CD4-positive, alpha-beta T cell (primary cell): ENCODE results near the gene ADAMTSL1. TPM values are rescaled to one million over a fixed set of nuclear protein-coding genes. Genes with fewer than 3 reads are reported as not detected.

ENCODE experiments used
- ATAC-seq: fragments of 200-7000 bp; cut with Tn5 transposase; one replicate; pipeline ENCODE4 v1.10.0; 2022; ENCODE audit warnings: mild to moderate bottlenecking; ENCODE audit not compliant: poor library complexity
- CTCF ChIA-PET: fragments of 350-600 bp; sonication (Branson Sonifier 250); formaldehyde crosslinking; loops from one replicate; lab custom pipeline; 2021; ENCODE audit warnings: antibody characterized with exemption, inconsistent platforms; lab: Charles Lee
- POLR2A ChIA-PET: fragments of 350-600 bp; sonication (Branson Sonifier 250); formaldehyde crosslinking; loops from one replicate; lab custom pipeline; 2021; ENCODE audit warnings: antibody characterized with exemption, inconsistent platforms; lab: Charles Lee
- DNase-seq, 14 experiments: peaks; one replicate each; pipeline ENCODE4 v3.0.0-alpha.2; 2013 to 2020; ENCODE audit warnings: mixed read lengths in 2 of 14
- H3K27ac ChIP-seq, 2 donors: one replicate each; pipeline versions ENCODE4 v1.5.1 to v1.7.0; 2013; ENCODE audit warnings: low read length in 2 of 2, low read depth in 1 of 2, mild to moderate bottlenecking in 1 of 2
- H3K27me3 ChIP-seq, 2 experiments: 1 replicate in 1 of 2; 2 replicates in 1 of 2; pipeline versions ENCODE4 v1.6.1 to v1.7.0; 2013; ENCODE audit warnings: low read length in 2 of 2, control low read depth in 1 of 2, mild to moderate bottlenecking in 1 of 2, moderate library complexity in 1 of 2; ENCODE audit not compliant: insufficient read depth in 2 of 2, control insufficient read depth in 1 of 2
- H3K36me3 ChIP-seq: one replicate; pipeline ENCODE4 v1.6.1; 2013; ENCODE audit warnings: low read length, control low read depth; ENCODE audit not compliant: insufficient read depth
- H3K4me1 ChIP-seq: one replicate; pipeline ENCODE4 v1.6.1; 2013; ENCODE audit warnings: low read length, control low read depth; ENCODE audit not compliant: insufficient read depth
- H3K4me3 ChIP-seq: one replicate; pipeline ENCODE4 v1.5.1; 2013; ENCODE audit warnings: mild to moderate bottlenecking, low read length, moderate library complexity
- H3K9me3 ChIP-seq, 2 experiments: 1 replicate in 1 of 2; 2 replicates in 1 of 2; pipeline versions ENCODE4 v1.6.1 to v1.7.0; 2013; ENCODE audit warnings: low read length in 2 of 2, mild to moderate bottlenecking in 2 of 2, control low read depth in 1 of 2, moderate library complexity in 1 of 2; ENCODE audit not compliant: control insufficient read depth in 1 of 2, insufficient read depth in 1 of 2
- H3K27ac Mint-ChIP-seq: one replicate; pipeline ENCODE4 v1.8.0; 2020; ENCODE audit warnings: mixed read lengths
- H3K27me3 Mint-ChIP-seq: one replicate; pipeline ENCODE4 v1.8.0; 2021; ENCODE audit warnings: mixed read lengths
- H3K36me3 Mint-ChIP-seq: one replicate; pipeline ENCODE4 v1.8.0; 2021; ENCODE audit warnings: low read depth, mixed read lengths
- H3K4me1 Mint-ChIP-seq: one replicate; pipeline ENCODE4 v1.8.0; 2021; ENCODE audit warnings: low read depth, mixed read lengths
- H3K4me3 Mint-ChIP-seq: one replicate; pipeline ENCODE4 v1.8.0; 2020; ENCODE audit warnings: mild to moderate bottlenecking, mixed read lengths
- H3K9me3 Mint-ChIP-seq: one replicate; pipeline ENCODE4 v1.8.0; 2020; ENCODE audit warnings: mixed read lengths
- CTCF ChIP-seq: fragments of 200-600 bp; IDR thresholded peaks from one replicate; pipeline ENCODE4 v1.8.0; 2022; ENCODE audit warnings: antibody characterized with exemption, mild to moderate bottlenecking
- intact Hi-C, 2 experiments: fragments of 100-400 bp; cut with DNase I in 1 of 2; cut with micrococcal nuclease in 1 of 2; formaldehyde crosslinking; loops; one replicate each; pipeline versions ENCODE4 v1.15.1 to v1.9.0; 2023 to 2025; cut with DNase I, micrococcal nuclease
- total RNA-seq, 174 experiments: library from RNA in 2 of 174; stranded (reverse) in 2 of 174; gene quantifications; one replicate each; pipeline ENCODE4 v1.2.3 and lab custom pipeline; 2021 to 2026

Gene ADAMTSL1
- total RNA-seq, 2 experiments from 2014 or later, result not detected

GRCh38 chr9:18921366-18922075 lies 447.6 kb downstream of the ADAMTSL1 start:
- Histone ChIP-seq H3K27ac (no peak overlapping the region), H3K4me1 (no peaks in the 10 kb centered on the region), H3K36me3 (no peaks in the 10 kb centered on the region), H3K4me3 (no peak overlapping the region), H3K27me3 (no peaks in the 10 kb centered on the region), H3K9me3 (no peaks in the 10 kb centered on the region)
- no peaks in the 10 kb centered on the region for H3K9me3 Mint-ChIP-seq
- no peaks in the 10 kb centered on the region for H3K36me3 Mint-ChIP-seq
- H3K27me3 Mint-ChIP-seq, result no peaks in the 10 kb centered on the region
- POLR2A ChIA-PET, result no interaction called here
- TF ChIP-seq CTCF, result no peak
- intact Hi-C loops, result no loop called here
- no peaks in the 10 kb centered on the region for H3K4me1 Mint-ChIP-seq
- H3K27ac Mint-ChIP-seq, result no peak overlapping the region
- no peak for ATAC-seq
- no peak for DNase-seq
- H3K4me3 Mint-ChIP-seq, result no peak overlapping the region
- CTCF ChIA-PET, result no interaction called here

DNA sequence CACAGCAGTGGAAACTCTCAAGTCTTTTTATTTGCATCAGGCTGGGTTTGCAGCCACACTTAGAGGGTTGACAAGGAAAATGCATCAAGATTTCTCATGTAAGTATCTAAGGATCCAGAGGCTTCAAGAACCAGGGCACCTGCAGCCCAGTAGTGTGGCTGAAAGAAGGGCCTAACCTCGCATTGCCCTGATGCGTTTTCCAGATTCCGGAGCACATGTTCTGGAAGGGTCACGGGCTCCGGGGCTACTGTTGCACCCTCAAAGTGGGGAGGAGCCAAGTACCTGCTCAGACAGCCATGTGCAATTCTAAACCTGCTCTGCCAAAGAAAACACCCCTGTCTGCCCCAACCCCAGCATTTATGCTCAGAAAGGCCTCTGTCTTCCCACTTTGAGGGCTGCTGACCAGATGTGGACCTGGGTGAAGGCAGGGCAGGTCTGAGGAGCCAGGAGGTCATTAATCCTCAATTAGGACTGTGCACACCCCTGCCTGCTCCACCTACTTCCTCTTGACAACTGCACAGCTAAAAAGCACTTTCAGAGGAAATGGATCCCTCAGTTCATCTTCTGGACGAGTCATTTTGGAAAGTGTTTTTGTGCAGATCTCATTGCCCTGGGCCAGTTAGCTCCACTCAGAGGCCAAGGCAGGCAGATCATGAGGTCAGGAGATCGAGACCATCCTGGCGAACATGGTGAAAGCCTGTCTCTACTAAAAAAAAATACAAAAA lies 448.4 kb downstream of the ADAMTSL1 start:
- no peak for DNase-seq
- ChIA-PET POLR2A (no interaction called here), CTCF (no interaction called here)
- no peaks in the 10 kb centered on the region for H3K27me3 ChIP-seq
- H3K4me1 ChIP-seq, result no peaks in the 10 kb centered on the region
- no peak overlapping the region for H3K27ac ChIP-seq
- intact Hi-C loops, result no loop called here
- H3K4me3 ChIP-seq, result no peak overlapping the region
- H3K36me3 ChIP-seq, result no peaks in the 10 kb centered on the region
- H3K36me3 Mint-ChIP-seq, result no peaks in the 10 kb centered on the region
- no peak overlapping the region for H3K27ac Mint-ChIP-seq
- H3K4me1 Mint-ChIP-seq, result no peaks in the 10 kb centered on the region
- H3K9me3 ChIP-seq, result no peaks in the 10 kb centered on the region
- no peak overlapping the region for H3K4me3 Mint-ChIP-seq
- H3K27me3 Mint-ChIP-seq, result no peaks in the 10 kb centered on the region
- ATAC-seq, result no peak
- no peak for TF ChIP-seq CTCF
- no peaks in the 10 kb centered on the region for H3K9me3 Mint-ChIP-seq

DNA sequence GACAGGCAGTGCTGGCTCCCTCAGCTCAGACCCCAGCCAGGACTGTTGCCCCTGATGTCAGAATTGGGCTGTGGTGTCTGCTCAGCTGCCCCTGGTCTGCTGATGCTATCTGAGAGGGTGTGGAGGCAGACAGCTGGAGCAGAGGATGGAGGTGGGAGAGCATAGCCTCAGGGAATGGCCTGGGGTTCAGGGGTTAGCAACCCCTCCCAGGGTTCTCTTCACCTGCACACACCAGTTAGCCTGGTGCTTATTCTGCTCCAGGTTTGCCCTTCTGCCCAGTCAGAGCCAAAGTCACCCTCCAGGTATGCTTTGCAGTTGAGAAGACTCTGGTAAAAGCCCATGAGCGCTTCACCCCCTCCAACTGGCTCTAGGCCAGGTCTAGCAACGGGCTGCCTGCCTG lies 449.2 kb downstream of the ADAMTSL1 start:
- POLR2A ChIA-PET, result no interaction called here
- ATAC-seq, result no peak

More for the DNA sequence above, 449.2 kb downstream of the ADAMTSL1 start:
- H3K4me1 Mint-ChIP-seq, result no peaks in the 10 kb centered on the region
- H3K4me3 Mint-ChIP-seq, result no peak overlapping the region
- no peaks in the 10 kb centered on the region for H3K4me1 ChIP-seq
- no peak overlapping the region for H3K4me3 ChIP-seq
- H3K27me3 Mint-ChIP-seq, result no peaks in the 10 kb centered on the region
- H3K9me3 Mint-ChIP-seq, result no peaks in the 10 kb centered on the region
- CTCF ChIA-PET, result no interaction called here
- no peak overlapping the region for H3K27ac Mint-ChIP-seq
- no peak for TF ChIP-seq CTCF
- H3K36me3 ChIP-seq, result no peaks in the 10 kb centered on the region
- no peak overlapping the region for H3K27ac ChIP-seq
- DNase-seq, result no peak
- no peaks in the 10 kb centered on the region for H3K36me3 Mint-ChIP-seq
- H3K27me3 ChIP-seq, result no peaks in the 10 kb centered on the region
- peaks cover 0 to 2% of the 10 kb centered on the region in 2 experiments for H3K9me3 ChIP-seq
- intact Hi-C loops, result no loop called here
